HG03045 (cell line): ENCODE results near the gene DLAT.
"Not testable (repeated sequence)": the region's sequence is repeated elsewhere in the genome, so short reads cannot be mapped to it uniquely, and the experiment has no call there.

Source experiments
- ATAC-seq: cut with Tn5 transposase; IDR thresholded peaks from one replicate; pipeline ENCODE4 v1.9.1; 2021; ENCODE audit warnings: mild to moderate bottlenecking, moderate library complexity; ENCODE audit not compliant: unreplicated experiment

Gene DLAT

GRCh38 chr11:112046647-112047046 is 21.4 kb downstream of the DLAT start:
- ATAC-seq, result not testable (repeated sequence)

GRCh38 chr11:112048256-112048655 is 23.0 kb downstream of the DLAT start:
- not testable (repeated sequence) for ATAC-seq

GRCh38 chr11:112049777-112050176 is 24.6 kb downstream of the DLAT start:
- ATAC-seq, result no peak

GRCh38 chr11:112050721-112051120 is 25.5 kb downstream of the DLAT start:
- ATAC-seq, result peak; percentile 82

- no peak for ATAC-seq
Observed at GRCh38 chr11:112051768-112052167, 26.6 kb downstream of the DLAT start.

- ATAC-seq, result no peak
Observed at GRCh38 chr11:112057170-112057569, 32.0 kb downstream of the DLAT start.

- no peak for ATAC-seq
Observed at GRCh38 chr11:112058103-112058502, 32.9 kb downstream of the DLAT start.

GRCh38 chr11:112062923-112063322 is 37.7 kb downstream of the DLAT start:
- no peak for ATAC-seq

- peak; percentile 88 for ATAC-seq
Observed at GRCh38 chr11:112073941-112074811, 49.0 kb downstream of the DLAT start, which contains the start of the genes NKAPD1 and PIH1D2. Gene NKAPD1, plus strand, starts transcription at chr11:112074299. Its CDS starts 1,276 bp downstream, at chr11:112075575. Gene PIH1D2, minus strand, starts transcription at chr11:112074017. Its CDS starts 843 bp downstream, at chr11:112073174.

GRCh38 chr11:112082729-112083128 is 57.5 kb downstream of the DLAT start:
- no peak for ATAC-seq

GRCh38 chr11:112085822-112086421 is 60.7 kb downstream of the DLAT start:
- peak; percentile 33 for ATAC-seq

- ATAC-seq, result peak; percentile 91
Observed at GRCh38 chr11:112086422-112087191, 61.4 kb downstream of the DLAT start, which contains the start of the genes SDHD and TIMM8B. Gene SDHD, plus strand, starts transcription at chr11:112086873. Its CDS starts 35 bp downstream, at chr11:112086908. Gene TIMM8B, minus strand, starts transcription at chr11:112086756. Its CDS starts 33 bp downstream, at chr11:112086723.

GRCh38 chr11:112087212-112087611 is 62.0 kb downstream of the DLAT start:
- ATAC-seq, result no peak

- ATAC-seq, result not testable (repeated sequence)
Observed at GRCh38 chr11:112095302-112095701, 70.1 kb downstream of the DLAT start.

GRCh38 chr11:112096194-112096593 is 71.0 kb downstream of the DLAT start:
- ATAC-seq, result no peak

GRCh38 chr11:112097734-112098528 is 72.7 kb downstream of the DLAT start:
- no peak for ATAC-seq

- no peak for ATAC-seq
Observed at GRCh38 chr11:112100462-112100861, 75.3 kb downstream of the DLAT start.

GRCh38 chr11:112103446-112103845 is 78.2 kb downstream of the DLAT start:
- no peak for ATAC-seq

GRCh38 chr11:112106070-112106469 is 80.9 kb downstream of the DLAT start:
- ATAC-seq, result no peak
